ENCODE measurements around the gene FREM3.
"Not testable (repeated sequence)": the region's sequence is repeated elsewhere in the genome, so short reads cannot be mapped to it uniquely, and the experiment has no call there.

FREM3 gene

GRCh38 chr4:143586080-143586479 is 114.4 kb downstream of the FREM3 start:
- no peak overlapping the region for H3K4me3 ChIP-seq (ENCODE audit: low read depth, low read length)

GRCh38 chr4:143585548-143585947 is 114.9 kb downstream of the FREM3 start:
- no peak overlapping the region for H3K4me3 ChIP-seq (ENCODE audit: low read depth, low read length)

- no peak overlapping the region for H3K4me3 ChIP-seq (ENCODE audit: low read depth, low read length)
These were observed 119.0 kb downstream of the FREM3 start for GRCh38 chr4:143581331-143581946.

- H3K4me3 ChIP-seq (ENCODE audit: low read depth, low read length), result no peak overlapping the region
These were observed 125.1 kb downstream of the FREM3 start for GRCh38 chr4:143575331-143575730.

GRCh38 chr4:143564472-143564871 is 136.0 kb downstream of the FREM3 start:
- no peak overlapping the region for H3K4me3 ChIP-seq (ENCODE audit: low read depth, low read length)

- H3K4me3 ChIP-seq (ENCODE audit: low read depth, low read length), result peak overlapping the region; percentile 55
These were observed 140.7 kb downstream of the FREM3 start for GRCh38 chr4:143559757-143560147.

- H3K4me3 ChIP-seq (ENCODE audit: low read depth, low read length), result peak overlapping the region; percentile 55
These were observed 141.4 kb downstream of the FREM3 start for GRCh38 chr4:143558823-143559756.

- H3K4me3 ChIP-seq (ENCODE audit: low read depth, low read length), result no peak overlapping the region
These were observed 142.2 kb downstream of the FREM3 start for GRCh38 chr4:143558286-143558685.

GRCh38 chr4:143555676-143556075 is 144.8 kb downstream of the FREM3 start:
- no peak overlapping the region for H3K4me3 ChIP-seq (ENCODE audit: low read depth, low read length)

GRCh38 chr4:143554728-143555597 is 145.5 kb downstream of the FREM3 start:
- H3K4me3 ChIP-seq (ENCODE audit: low read depth, low read length), result no peak overlapping the region

- H3K4me3 ChIP-seq (ENCODE audit: low read depth, low read length), result no peak overlapping the region
These were observed 150.5 kb downstream of the FREM3 start for GRCh38 chr4:143549928-143550327.

- no peak overlapping the region for H3K4me3 ChIP-seq (ENCODE audit: low read depth, low read length)
These were observed 160.8 kb downstream of the FREM3 start for GRCh38 chr4:143539670-143540023.

- no peak overlapping the region for H3K4me3 ChIP-seq (ENCODE audit: low read depth, low read length)
These were observed 161.4 kb downstream of the FREM3 start for GRCh38 chr4:143538979-143539669.

- no peak overlapping the region for H3K4me3 ChIP-seq (ENCODE audit: low read depth, low read length)
These were observed 168.5 kb downstream of the FREM3 start for GRCh38 chr4:143531788-143532491.

GRCh38 chr4:143531380-143531779 is 169.1 kb downstream of the FREM3 start:
- no peak overlapping the region for H3K4me3 ChIP-seq (ENCODE audit: low read depth, low read length)

GRCh38 chr4:143528046-143528445 is 172.4 kb downstream of the FREM3 start:
- not testable (repeated sequence) for H3K4me3 ChIP-seq (ENCODE audit: low read depth, low read length)

Data from iPS-11a (cell line).